ENCODE data around the gene SYT2.

SYT2 gene

GRCh38 chr1:202671399-202671798, 38.9 kb downstream of the SYT2 start:
- no peak for DNase-seq

DNA sequence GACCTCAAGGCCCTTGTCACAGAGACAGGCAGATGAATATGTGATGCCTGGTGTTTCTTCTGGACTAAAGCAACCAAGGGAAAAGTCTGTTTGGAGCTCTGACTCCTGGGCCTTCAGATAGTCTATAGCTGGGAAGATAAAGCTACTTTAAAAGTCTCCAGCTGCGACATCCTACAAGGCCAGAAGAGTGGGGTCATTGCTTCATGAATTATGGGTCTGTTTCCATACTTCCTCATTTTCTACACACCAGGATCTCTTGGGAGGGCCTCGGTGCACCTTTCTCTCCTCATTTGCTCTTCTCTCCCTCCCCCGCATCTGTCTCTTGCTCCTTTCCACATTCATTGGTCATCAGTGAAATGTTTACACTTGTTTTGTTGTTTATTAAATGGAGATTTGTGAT, 44.8 kb downstream of the SYT2 start:
- DNase-seq, result no peak

DNA sequence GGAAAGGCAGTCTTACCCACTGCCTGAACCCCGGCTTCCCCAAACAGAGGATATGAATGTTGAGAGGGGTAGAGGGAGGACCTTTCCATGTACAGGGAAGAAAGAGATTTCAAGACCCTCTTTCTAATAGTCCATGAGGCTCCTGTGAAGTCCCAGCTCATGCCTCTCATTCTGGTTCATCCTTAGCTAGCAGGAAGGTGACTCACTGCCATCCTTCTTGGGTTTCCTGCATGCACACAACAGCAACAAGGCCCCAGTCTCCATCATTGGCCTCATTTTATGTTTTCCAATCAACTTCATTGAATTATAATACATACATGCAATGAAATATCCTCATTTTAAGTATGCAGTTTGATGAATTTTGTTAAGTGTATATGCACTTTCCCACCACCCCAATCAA, 46.2 kb downstream of the SYT2 start:
- DNase-seq, result no peak

DNA sequence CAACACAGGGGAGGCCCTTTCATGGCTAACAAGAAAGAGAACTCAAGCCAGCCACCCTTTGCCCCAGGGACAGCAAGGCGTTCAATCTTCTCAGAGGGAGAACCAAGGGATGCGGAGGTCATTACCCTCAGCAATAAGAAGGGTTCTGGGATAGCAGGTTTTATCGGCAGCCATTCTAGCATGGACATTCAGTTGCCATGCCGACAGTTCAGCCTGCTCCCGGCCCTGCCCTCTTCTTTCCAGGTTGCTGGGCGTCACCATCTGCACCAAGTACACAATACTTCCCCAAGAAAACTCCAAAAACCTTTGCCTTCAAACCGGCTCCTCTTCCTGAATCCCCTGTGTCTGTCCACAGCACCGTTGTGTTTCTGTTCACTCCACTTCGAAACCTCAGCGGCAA, 47.1 kb downstream of the SYT2 start:
- DNase-seq, result no peak

GRCh38 chr1:202662081-202662480, 48.2 kb downstream of the SYT2 start:
- no peak for DNase-seq

DNA sequence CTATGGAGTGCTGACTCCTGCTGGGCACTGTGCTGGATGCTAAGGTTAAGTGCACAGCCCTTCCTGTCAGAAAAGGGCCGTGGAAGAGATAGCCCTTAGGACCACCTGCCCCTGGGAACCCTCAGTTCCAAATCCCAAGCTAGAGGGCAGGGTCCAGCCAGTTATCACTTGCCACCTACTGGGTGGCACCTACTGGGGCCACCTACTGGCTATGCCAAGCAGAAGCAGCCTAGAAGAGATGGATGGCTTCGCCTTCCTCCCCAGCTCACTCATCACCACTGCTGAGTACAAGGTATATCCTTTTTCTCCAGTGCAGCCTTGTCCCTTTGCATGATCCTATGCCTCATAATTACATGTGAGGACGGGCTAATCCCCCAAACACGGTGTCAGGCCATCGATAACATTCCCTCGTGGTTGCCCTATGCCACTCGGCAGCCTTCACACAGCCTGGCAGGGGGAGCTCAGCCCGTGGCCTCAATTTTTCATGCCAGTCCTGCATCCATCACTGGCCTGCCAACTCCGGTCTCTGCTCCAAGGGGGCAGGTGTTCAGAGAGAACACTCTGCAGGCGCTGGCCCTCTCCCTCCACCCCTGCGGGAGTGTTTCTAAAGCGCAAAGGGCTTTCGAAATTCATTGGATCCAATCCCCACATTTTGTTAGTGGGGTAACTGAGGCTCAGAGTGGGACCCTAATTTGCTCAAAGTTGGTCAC, 49.0 kb downstream of the SYT2 start:
- DNase-seq, result peak in 1 of 2 experiments; percentile 49

DNA sequence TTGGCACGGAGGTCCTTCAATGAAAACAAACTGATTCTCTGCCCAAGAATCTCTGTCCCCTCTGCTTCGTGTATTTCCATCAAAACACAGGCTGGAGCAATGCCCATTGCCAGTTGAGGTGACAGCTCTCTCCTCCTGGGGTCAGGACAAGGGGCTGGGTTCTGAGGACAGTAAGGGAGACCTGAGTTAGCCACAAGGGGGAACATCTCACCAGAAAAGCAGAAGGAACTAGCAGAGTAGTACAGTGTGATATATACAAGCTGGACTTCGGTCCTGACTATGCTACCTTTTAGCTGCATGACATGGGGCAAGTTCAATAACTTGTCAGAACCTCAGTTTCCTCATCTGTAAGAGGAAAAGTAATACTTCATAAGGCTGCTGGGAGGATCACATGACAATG, 50.3 kb downstream of the SYT2 start:
- peak; percentile 34 to 39 for DNase-seq

DNA sequence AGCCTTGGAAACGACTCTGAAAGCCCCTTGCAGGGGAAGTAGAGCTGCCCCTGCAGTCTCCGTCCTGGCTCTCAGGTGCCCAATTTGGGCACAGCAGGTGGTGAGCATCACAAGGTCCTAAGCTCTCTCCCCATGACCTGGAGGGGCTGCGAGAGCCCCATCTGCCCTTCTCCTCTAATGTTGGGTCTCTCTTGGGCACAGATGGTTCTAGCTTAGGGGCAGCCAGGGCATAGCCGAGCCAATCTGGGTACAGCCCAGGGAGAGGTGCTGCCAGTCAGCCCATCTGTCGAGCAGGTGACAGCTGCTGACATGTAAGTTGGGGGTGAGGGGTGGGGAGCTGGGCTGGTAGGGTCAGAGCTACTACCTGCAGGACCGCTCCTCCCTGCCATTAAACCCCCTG, 50.7 kb downstream of the SYT2 start:
- no peak for DNase-seq

GRCh38 chr1:202658769-202659168, 51.5 kb downstream of the SYT2 start:
- DNase-seq, result no peak

GRCh38 chr1:202658251-202658759, 51.9 kb downstream of the SYT2 start:
- no peak for DNase-seq

- DNase-seq, result peak in 1 of 2 experiments; percentile 13
Measured at GRCh38 chr1:202656951-202657646, 53.2 kb downstream of the SYT2 start.

GRCh38 chr1:202656057-202656456, 54.2 kb downstream of the SYT2 start:
- DNase-seq, result no peak

- no peak for DNase-seq
Measured at GRCh38 chr1:202654079-202654478, 56.2 kb downstream of the SYT2 start.

DNA sequence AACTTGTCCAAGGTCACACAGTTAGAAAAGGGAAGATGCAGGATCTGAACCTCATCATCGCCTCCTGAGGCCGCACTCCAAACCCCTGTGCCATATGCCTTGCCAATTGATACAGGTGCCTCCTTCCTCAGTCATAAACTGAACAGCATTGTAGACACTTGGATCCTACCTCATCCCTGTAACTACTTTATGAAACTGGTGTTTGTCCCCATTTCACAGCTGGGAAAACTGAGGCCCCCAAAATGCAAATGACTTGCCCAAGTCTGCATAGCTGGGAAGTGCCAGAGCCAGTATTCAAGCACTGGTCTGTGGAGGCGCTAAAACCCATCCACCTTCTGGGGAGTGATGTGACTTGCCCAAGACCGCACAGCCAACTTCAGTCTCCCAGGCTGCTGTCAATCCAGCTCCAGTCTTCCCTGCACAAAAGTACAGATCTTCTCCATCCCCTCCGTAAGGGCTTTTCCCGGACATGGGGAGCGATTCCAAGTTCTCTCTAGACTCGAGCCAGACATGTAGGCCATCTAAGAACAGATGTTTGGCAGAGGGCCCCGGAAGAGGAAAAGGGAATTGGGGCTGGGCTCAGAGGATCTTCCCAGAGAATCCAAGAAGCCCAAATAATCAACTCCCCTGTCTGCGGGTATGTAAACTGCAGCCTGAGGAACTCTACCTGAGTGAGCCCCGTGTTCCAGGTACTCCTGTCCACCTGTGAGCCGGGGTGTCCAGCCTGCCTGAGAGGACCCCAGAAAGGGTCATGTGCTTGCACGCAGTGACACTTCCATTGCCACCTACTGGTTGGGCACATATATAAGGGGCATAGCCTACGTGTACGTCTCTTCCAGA, 60.5 kb downstream of the SYT2 start:
- DNase-seq, result no peak

- no peak for DNase-seq
Measured at GRCh38 chr1:202648605-202649226, 61.5 kb downstream of the SYT2 start.

GRCh38 chr1:202645097-202645476, 65.2 kb downstream of the SYT2 start:
- no peak for DNase-seq

DNA sequence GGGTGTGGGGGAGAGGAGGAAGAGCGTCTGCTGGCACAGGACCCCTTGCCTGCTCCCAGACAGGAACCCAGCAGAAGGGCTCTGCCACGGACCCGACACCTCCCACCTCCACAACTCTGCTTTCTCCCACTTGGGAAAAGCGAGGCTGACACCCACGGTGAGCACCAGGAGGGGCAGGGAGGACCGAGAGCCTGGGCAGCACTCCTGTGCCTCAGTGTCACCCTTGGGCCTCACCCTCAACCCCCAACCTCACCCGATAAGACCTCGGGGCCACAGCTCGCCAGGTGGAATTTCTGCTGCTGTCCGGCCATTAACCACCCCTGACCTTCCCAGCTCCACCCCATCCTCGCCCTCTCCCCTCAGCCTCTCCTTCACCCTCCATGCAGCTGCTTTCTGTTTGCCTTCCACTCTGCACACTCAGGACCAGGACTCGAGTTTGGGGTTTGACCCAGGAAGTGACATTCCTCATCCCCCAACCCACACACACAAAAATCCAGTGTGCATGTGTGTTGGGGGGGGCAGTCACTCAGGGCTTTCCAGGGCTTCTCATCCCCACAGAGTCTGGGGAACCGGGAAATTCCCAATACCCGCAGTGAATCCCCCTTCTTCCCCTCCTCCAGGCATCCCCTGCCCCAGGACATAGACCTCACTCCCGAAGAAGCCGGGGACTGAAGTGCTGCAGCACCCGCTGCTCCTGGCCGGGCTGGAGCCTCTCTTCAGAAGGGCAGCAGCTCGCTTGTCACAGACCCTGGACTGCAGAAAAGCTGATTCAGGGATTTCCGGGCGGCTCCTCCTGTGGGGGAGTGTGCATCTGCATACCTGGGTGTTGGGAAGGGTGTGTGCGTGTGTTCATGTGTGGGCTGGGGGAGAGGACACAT, 65.8 kb downstream of the SYT2 start:
- DNase-seq, result no peak

GRCh38 chr1:202643397-202644218, 66.6 kb downstream of the SYT2 start:
- DNase-seq, result no peak

- no peak for DNase-seq
Measured at GRCh38 chr1:202642619-202643291, 67.5 kb downstream of the SYT2 start.

- no peak for DNase-seq
Measured at GRCh38 chr1:202642212-202642611, 68.0 kb downstream of the SYT2 start.

DNA sequence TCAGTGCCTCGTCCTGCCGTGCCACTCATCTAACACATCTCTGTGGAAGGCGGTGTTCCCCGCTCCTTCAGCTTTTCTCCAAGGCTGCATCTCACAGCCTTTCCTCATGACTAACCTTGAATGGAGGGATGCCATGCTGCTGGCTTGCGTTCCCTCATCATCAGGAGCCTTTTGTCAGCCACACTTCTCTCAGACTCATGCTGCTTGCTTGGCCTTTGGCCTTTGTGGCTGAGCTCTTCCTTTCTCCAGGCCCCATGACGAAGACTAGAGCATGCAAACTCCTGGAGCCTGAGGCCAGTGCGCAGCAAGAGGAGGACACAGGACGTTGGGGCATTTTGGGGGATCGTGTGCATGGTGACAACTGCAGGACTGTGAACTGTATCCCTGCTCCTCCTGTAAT, 70.8 kb downstream of the SYT2 start:
- DNase-seq, result no peak
